Neural crest cell (in vitro differentiated cells): Measurements from ENCODE around the gene OSM. TPM values are rescaled to one million over a fixed set of nuclear protein-coding genes. Genes with fewer than 3 reads are reported as not detected.
"Not testable (repeated sequence)": the region's sequence is repeated elsewhere in the genome, so short reads cannot be mapped to it uniquely, and the experiment has no call there.

Experiments
- DNase-seq: peaks from one replicate; pipeline ENCODE4 v3.0.0; 2021; ENCODE audit warnings: low read depth, mixed read lengths, low spot score
- H3K27ac Mint-ChIP-seq: one replicate; pipeline ENCODE4 v1.8.0; 2021; ENCODE audit warnings: mild to moderate bottlenecking, mixed read lengths; ENCODE audit not compliant: unreplicated experiment
- H3K27me3 Mint-ChIP-seq: 2 replicates; pipeline ENCODE4 v1.8.0; 2021; ENCODE audit warnings: low read depth, mild to moderate bottlenecking, mixed read lengths
- H3K36me3 Mint-ChIP-seq: 2 replicates; pipeline ENCODE4 v1.8.0; 2021; ENCODE audit warnings: low read depth, mild to moderate bottlenecking, mixed read lengths
- H3K4me1 Mint-ChIP-seq: 2 replicates; pipeline ENCODE4 v1.8.0; 2021; ENCODE audit warnings: mixed read lengths
- H3K4me3 Mint-ChIP-seq: one replicate; pipeline ENCODE4 v1.8.0; 2021; ENCODE audit warnings: mild to moderate bottlenecking, mixed read lengths
- H3K9me3 Mint-ChIP-seq: 2 replicates; pipeline ENCODE4 v1.8.0; 2021; ENCODE audit warnings: mixed read lengths
- CTCF ChIP-seq: fragments of 200-600 bp; sonication (generic); conservative IDR thresholded peaks from 2 replicates; pipeline ENCODE4 v1.5.0; 2021; ENCODE audit warnings: antibody characterized with exemption, mild to moderate bottlenecking
- total RNA-seq: library from RNA; stranded (reverse); gene quantifications from 2 replicates; pipeline ENCODE4 v1.2.1, GENCODE V29; 2021

Gene OSM
- total RNA-seq, 1 donor from 2014 or later, result not detected

- Mint-ChIP-seq H3K36me3 (no peaks in the 10 kb centered on the region), H3K4me1 (peaks cover 28% of the 10 kb centered on the region), H3K9me3 (no peaks in the 10 kb centered on the region), H3K27ac (no peak overlapping the region), H3K4me3 (no peak overlapping the region), H3K27me3 (peaks cover 2% of the 10 kb centered on the region)
- DNase-seq, result no peak
- no peak for TF ChIP-seq CTCF
Measured at GRCh38 chr22:30238661-30239487, 27.8 kb downstream of the OSM start.

GRCh38 chr22:30238136-30238535, 28.5 kb downstream of the OSM start:
- Mint-ChIP-seq H3K27me3 (no peaks in the 10 kb centered on the region), H3K4me1 (peaks cover 28% of the 10 kb centered on the region), H3K4me3 (no peak overlapping the region), H3K36me3 (no peaks in the 10 kb centered on the region), H3K27ac (no peak overlapping the region), H3K9me3 (no peaks in the 10 kb centered on the region)
- no peak for TF ChIP-seq CTCF
- no peak for DNase-seq

GRCh38 chr22:30236875-30237274, 29.8 kb downstream of the OSM start:
- no peaks in the 10 kb centered on the region for H3K9me3 Mint-ChIP-seq
- no peaks in the 10 kb centered on the region for H3K36me3 Mint-ChIP-seq

GRCh38 chr22:30235687-30236170, 30.9 kb downstream of the OSM start:
- no peaks in the 10 kb centered on the region for H3K9me3 Mint-ChIP-seq
- no peaks in the 10 kb centered on the region for H3K36me3 Mint-ChIP-seq
- no peaks in the 10 kb centered on the region for H3K27me3 Mint-ChIP-seq
- H3K4me1 Mint-ChIP-seq, result peaks cover 28% of the 10 kb centered on the region
- H3K27ac Mint-ChIP-seq, result no peak overlapping the region
- no peak for DNase-seq
- TF ChIP-seq CTCF, result no peak
- no peak overlapping the region for H3K4me3 Mint-ChIP-seq

More at GRCh38 chr22:30236875-30237274, 29.8 kb downstream of the OSM start:
- H3K4me3 Mint-ChIP-seq, result no peak overlapping the region
- H3K4me1 Mint-ChIP-seq, result peaks cover 28% of the 10 kb centered on the region
- no peak for TF ChIP-seq CTCF
- H3K27me3 Mint-ChIP-seq, result no peaks in the 10 kb centered on the region
- no peak for DNase-seq
- no peak overlapping the region for H3K27ac Mint-ChIP-seq

GRCh38 chr22:30234786-30235470, 31.7 kb downstream of the OSM start:
- Mint-ChIP-seq H3K36me3 (no peaks in the 10 kb centered on the region), H3K4me1 (peaks cover 28% of the 10 kb centered on the region), H3K9me3 (no peaks in the 10 kb centered on the region), H3K4me3 (no peak overlapping the region), H3K27ac (no peak overlapping the region), H3K27me3 (no peaks in the 10 kb centered on the region)
- TF ChIP-seq CTCF, result no peak
- DNase-seq, result no peak

DNA sequence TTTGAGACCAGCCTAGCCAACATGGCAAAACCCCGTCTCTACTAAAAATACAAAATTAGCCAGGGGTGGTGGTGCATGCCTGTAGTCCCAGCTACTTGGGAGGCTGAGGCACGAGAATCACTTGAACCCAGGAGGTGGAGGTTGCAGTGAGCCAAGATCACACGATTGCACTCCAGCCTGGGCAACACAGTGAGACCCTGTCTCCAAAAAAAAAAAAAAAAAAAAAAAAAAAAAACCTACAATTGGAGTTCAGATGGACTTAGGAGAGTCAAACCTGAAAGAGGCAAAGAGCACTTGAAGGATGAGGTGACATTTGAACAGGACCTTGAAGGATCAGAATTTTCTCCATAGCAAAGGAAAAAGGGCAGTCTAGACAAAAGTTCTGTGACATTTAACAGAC, 32.3 kb downstream of the OSM start:
- peaks cover 28% of the 10 kb centered on the region for H3K4me1 Mint-ChIP-seq
- H3K27ac Mint-ChIP-seq, H3K4me3 Mint-ChIP-seq, H3K27me3 Mint-ChIP-seq, DNase-seq, H3K9me3 Mint-ChIP-seq, H3K36me3 Mint-ChIP-seq: not testable (repeated sequence)
